Left forelimb (tissue), 1 donor: ENCODE data around the gene YTHDF1.
"Not testable (repeated sequence)": the region's sequence is repeated elsewhere in the genome, so short reads cannot be mapped to it uniquely, and the experiment has no call there.

ENCODE experiments used
- DNase-seq: peaks from one replicate; pipeline ENCODE4 v3.0.0-alpha.2; 2018; ENCODE audit warnings: low spot score

The YTHDF1 gene

DNA sequence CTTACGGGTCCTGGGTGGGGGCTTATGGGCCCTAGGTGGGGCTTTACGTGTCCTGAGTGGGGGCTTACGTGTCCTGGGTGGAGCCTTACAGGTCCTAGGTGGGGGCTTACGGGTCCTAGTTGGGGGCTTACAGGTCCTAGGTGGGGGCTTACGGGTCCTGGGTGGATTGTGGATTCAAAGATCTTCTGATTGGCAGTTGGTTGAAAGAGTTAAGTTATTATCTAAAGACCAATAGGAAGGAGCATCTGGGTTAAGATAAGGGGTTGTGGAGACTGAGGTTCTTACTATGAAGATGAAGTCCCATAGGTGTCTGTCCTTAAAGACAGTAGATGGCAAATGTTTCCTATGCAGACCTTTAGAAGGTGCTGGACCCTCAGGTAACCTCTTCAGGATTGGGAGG is 11.3 kb upstream of the YTHDF1 start:
- no peak for DNase-seq

DNA sequence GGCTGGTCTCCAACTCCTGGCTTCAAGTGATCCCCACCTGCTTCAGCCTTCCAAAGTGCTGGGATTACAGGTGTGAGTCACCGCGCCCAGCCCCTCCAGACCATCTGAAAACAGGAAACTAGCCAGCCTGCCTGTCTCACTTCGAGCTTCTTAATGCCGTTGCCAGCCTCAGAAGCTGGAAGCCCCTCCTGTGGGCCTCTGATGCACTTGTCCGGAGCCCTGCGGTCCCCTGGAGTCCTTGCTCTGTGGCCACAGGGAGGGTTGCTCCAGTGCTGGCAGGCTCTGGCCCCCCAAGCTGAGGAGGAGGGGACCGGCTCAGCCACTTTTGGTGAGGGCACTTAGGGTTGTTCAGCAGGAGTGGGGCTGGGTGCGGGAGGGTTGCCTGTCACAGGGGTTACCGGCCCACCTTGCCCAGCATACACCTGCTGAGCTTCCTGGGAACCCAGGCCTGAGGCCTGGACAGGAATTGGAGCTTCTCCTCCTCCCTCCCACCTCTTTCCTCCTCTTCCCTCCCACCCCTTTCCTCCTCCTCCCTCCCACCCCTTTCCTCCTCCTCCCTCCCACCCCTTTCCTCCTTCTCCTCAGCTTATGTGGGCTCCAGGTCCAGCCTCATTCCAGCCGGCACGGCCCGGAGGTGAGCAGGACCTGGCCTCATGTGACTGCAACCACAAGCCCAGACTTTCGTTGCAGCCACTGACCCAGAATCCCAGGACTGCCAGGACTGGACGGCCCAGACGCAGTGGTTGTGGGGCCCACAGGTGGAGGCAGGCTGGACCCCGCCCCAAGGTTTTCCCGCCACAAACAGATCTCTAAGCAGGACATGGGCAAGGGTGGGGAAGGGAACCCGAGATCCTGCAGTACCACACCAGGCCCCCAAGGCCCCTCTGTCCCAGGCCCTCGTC is 10.4 kb upstream of the YTHDF1 start:
- no peak for DNase-seq

DNA sequence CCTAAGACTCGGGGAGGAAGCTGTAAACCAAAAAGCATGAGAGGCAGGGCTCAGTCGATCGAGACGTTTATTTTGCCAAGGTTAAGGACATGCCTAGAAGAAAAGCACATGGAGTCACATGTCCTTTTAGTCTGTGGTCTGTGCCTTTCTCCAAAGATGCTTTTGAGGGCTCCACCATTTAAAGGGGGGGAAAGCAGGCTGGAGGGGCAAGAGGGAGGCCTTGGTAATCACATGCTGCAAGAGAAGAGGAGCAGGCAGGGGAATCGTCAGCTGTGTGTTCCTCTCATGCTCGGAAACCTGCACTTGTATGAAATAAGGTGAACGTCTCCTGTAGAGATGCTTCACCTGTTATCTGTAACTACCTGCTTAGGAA is 9.1 kb upstream of the YTHDF1 start:
- DNase-seq = no peak

DNA sequence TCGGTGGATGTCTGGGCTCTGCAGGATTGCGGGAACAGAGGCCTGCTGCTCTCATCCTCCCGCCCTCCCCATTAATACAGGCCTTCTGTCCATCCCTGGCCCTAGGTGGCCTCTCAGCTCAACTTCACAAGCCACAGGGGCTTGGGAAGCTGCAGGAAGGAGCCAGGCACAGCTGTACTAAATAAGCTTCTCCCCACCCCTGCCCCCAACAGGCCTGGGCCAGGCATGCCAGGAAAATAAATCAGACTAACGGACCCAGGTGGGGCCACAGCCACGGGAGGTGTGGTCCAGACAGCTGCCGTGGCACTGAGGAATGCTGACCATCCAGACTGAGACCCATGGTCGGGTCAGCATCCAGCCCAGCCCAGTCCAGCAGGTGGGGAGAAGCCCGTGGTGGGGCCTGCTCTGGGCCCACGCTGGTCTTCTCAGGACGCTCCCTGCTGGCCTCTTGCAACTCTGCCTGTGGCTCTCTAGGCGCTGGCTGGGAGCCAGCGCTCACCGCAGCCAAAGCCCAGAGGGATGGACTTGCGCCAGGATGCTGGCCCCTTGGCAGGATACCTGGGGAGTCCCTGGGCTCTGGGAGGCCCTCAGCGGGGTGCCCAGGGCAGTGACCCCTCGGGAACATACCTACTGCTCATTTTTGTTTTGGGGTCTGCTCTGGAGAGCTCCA is 8.6 kb upstream of the YTHDF1 start:
- DNase-seq = no peak

DNA sequence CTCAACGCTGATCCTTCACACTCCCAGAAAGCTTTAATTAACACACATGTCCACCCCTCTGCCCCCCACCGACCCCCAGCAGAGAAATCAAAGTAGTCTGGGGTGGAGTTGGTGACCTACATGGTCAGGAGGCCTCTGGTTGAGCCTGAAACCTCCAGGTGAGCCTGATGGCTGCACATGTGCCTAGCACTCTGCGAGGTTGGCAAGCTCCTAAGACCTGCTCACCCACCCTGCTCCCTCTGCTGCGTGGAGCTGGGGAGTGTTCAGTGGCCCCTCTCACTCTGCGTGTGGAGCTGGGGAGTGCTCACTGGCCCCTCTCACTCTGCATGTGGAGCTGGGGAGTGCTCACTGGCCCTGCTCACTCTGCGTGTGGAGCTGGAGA is 7.9 kb upstream of the YTHDF1 start:
- DNase-seq = no peak

DNA sequence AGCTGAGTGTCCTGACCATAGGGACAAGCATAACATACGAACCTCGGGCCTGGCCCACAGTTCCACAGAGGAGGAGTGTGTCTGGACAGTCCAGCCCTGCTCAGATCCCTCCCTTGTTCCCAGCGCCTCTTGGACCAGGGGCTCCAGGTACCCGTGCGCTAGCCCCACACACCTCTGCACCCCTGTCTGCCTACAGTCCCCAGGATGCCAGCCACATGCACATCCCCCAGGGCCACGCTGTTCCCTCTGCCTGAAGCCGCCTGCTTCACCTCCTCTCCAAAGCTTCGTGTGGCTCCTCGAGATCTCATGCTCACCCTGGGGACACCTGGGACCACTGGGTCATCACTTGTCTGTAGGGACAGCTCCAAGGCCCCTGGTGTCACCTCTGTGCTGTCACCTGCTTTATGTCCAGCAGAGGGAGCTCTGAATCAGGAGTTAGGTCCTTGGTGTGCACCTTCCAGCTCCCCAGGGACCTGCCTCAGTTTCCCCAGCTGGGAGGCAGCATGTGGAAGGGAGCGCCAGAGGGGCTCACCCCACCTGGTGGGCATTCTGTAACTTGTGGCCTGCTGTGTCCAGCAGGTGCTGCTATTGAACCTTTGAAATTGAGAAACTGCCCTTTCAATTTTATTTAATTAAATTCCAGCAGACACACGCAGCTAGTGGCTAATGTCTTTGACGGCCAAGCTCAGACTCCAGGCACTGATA is 7.3 kb upstream of the YTHDF1 start:
- no peak for DNase-seq

DNA sequence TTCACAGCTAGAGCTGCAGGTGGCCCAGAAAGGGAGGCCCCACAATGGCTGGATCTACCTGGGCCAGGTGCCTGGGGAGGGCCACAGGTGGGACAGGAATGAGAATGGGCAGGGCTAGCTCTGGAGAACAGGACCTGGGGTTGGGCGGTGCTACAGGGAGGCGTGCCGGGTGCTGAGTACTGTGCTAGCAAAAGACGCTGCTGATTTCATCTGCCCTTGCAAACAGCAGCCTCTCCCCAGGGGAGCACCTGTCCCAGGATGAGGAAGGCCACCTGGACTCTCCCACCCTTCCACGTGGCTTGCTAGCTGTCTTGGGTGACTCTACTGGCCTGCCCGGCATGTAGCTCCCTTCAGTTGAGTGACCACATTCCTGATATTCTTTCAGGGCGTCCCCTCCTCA is 6.6 kb upstream of the YTHDF1 start:
- DNase-seq = no peak

DNA sequence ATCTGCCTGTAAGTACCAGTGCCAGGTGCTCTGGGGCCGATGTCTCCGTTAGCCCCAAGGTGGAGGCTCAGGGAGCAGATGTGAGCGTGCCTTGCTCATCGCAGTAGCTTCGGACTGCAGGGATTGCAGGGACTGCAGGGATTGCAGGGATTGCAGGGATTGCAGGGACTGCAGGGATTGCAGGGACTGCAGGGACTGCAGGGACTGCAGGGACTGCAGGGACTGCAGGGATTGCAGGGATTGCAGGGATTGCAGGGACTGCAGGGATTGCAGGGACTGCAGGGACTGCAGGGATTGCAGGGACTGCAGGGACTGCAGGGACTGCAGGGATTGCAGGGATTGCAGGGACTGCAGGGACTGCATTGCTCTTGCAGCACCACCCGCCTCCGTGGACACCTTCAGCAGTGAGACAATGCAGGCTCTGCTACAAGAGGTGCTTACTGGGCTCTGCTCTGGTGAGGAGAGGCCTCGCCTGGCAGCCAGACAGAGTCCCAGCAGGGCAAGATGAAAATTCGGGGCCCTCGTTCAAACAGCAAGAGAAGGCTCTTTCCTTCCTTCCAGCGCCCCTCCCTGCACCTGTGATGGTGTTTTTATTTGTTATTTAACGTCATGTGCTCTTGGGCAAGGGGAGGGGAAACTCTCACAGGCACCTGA is 5.6 kb upstream of the YTHDF1 start:
- not testable (repeated sequence) for DNase-seq

DNA sequence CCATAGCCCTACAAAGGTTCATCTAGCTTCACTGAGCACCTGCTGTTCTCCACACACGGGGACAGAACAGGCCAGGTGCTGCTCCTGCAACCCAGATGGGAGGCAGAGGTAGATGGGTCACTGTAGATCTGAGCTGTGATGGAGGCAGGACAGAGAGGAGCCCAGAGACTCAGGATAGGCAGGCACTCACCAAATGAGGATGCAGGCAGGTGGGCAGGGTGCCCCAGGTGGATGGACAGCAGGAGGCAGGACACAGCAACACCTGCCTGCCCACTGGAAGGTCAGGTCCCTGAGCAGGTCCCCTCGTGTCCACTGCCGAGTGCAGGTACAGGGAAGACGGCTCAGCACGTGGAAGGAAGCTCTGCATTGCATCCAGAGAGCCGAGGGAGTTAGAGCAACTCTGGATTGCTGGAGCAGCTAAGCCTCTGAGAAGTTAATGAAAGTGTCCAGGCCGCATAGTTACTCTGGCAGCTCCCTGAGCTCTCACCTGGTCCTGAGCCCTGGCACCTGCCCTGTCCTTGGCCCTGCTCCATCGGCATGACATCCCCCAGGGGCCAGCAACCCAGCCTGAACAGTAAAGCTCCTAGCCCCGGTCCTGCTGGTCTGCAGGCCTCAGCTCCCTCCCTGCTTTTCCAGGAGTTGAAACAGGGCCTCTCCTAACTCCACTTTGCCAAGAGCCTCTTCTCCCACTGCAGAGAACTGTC is 4.9 kb upstream of the YTHDF1 start:
- DNase-seq = no peak

DNA sequence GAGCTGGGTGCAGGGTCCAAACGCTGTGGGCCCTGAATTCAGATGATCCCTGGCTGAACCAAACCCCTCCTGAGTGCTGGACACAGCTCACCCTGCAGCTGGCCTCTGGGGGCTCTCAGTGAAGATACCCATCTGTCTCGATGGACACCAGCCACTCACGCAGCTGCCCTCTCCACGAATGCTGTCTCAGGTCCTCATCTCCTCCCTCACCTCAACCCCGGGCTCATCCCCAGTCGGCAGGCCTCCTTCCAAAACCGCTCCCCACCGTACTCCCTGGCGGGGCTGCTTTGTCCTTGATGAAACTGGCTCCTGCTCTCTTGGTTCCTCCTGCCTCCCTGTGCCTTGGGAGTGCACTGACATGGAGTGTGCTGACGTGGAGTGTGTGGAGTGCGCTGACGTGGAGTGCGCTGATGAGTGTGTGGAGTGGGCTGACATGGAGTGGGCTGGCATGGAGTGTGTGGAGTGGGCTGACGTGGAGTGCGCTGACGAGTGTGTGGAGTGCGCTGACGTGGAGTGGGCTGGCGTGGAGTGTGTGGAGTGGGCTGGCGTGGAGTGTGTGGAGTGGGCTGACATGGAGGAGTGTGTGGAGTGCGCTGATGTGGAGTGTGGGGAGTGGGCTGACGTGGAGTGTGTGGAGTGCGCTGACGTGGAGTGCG is 4.1 kb upstream of the YTHDF1 start:
- no peak for DNase-seq

DNA sequence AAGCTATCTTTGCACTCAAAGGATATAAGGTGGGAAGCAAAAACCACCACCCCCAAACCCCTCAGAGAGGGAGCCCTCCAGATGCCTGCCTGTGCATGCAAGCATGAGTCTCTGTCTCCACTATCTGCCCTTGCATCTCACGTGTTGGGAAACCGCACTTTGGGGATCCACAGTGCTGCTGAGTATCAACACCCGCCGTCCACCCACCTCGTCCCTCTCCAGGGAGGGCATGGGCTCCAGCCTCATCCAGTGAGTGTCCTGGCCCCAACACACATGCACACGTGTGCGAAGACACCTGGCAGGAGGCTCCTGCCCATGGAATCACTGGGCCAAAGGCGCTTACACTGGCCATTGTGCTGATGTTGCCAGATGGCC is 3.5 kb upstream of the YTHDF1 start:
- no peak for DNase-seq

DNA sequence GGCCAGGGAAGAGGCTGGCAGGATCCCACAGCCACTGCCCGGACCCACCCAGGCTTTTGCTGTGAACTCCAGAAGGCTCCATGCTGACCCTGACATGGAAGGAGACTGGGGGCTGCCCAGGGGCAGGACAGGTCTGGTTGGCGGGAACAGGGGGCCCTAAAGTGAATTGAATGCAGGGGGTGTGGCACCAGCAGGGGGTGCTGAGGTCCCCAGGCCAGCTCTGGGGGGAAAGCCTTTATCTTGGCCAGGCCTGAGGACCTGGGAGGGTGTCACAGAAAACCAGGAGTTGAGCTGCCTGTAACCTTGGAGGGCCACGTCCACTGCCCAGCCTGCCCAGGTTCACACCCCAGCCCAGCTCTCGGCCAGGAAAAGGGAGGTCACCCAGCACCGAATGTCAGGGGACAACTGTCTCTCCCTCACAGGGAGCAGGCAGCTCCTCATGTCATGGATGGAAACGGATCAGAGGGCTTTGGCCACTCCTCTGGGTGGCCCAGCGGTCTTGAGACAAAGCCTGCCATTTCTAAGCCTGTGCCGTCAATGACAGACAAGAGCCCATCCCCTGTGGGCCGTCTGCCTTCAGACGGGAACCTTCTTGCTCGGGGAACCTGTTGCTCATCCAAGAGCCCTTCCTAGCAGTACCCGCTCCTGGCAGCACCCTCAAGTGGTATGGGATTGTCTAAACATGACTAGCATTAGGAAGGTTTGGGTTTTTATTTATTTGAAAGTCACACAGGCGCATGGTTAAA is 2.9 kb upstream of the YTHDF1 start:
- DNase-seq = no peak

DNA sequence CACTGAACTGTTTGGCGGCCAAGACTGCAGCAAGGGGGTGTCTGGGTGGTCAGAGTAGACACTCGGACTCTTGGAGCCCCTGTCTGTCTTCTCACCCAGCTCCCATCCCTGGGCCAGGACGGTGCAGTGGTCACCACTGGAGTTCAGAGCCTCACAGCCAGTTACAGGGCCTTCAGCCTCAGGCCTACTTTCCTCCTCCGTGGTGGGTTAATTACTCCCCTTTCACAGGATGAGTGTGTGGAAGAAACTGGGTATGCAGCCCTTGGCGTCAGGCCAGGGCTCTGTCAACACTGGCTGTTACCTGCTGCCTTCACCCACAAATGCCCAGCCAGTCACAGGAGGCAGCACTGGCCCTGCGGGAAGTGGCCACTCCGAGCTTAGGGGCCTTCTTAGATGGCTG is 1.8 kb upstream of the YTHDF1 start:
- DNase-seq = no peak

DNA sequence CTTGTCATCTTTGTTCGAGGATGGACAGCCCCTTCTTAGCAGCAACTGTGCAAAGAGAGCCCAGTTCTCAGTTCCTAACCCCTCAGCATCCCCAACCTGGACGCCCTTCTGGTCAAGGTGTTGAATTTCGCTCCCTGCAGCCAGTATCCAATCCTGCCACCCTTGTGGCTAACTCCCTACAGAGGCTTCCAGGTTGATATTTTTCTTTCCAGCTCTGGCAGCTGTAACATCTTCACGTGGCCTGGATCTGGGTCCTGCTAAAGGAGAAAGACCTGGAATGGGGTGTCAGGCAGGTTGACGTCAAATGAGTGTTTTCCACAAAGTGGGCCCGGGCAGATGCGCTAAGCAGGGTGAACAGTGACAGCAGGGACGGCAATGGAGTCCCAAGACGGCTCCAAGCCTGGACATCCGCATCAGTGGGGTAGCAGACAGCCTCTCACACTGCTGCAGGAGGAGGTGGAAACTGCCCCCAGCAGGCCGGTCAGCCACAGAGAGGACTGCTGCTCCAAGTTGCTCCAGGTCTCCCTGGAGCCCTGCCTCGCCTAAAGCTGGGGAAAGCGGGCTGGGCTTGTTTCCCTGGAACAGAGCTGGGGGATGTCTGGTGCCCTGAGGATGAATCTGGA is 1.0 kb upstream of the YTHDF1 start:
- no peak for DNase-seq

DNA sequence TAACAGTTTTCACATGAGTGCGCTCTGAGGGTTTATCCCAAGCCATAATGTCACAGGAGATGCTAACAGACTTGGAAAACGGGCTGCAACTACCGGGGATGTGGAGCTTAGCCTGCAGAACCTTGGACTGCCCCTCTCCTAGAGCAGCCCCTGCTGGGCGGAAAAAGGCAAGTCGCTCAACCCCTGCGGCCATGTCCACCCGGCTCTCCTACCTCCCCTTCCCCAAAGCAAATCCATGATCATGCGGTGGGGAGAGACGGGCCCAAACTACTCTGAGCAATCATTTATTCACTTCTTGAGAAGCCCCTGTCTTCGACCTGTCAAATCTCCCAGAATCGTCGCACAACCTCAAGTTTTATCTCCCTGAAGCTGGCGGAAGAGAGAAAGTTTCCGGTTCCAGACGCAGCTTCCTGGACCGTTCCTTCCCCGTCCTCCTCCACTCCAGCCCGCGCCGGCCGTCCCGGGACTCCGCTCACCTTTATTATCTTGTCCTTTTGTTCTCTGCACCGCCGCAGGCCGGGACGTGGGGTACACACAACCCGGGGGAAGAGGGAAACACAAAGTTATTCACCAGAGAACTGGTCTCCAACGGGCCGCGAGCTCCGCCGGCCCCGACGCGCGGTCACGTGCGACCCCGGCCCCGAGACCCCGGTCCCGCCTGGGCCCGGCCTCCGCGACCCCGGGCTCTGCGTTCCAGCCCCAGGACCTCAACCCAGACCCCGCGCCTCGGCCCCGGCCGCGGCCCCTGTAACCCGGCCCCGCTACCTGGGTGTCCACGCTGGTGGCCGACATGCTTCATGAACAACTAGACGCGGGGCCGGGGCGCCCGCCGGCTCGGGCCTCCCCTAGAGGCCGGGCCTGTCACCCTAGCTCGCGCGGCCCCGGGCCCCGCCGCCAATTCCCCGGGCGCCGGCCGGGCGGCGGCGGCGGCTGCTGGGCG is 560 bp downstream of the YTHDF1 start:
- no peak for DNase-seq

DNA sequence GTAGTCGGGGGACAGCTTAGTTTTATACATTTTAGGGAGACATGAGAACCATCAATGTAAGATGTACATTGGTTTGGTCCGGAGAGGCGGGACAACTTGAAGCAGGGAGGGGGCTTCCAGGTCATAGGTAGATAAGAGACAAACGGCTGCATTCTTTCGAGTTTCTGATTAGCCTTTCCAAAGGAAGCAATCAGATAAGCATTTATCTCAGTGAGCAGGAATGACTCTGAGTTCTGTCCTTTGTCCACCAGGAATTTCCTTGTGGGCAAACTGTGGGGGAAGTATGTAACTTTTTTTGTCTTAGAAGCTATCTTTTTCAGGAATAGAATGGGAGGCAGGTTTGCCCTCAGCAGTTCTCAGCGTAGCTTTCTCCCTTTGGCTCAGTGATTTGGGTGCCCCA is 1.4 kb downstream of the YTHDF1 start:
- DNase-seq = no peak

DNA sequence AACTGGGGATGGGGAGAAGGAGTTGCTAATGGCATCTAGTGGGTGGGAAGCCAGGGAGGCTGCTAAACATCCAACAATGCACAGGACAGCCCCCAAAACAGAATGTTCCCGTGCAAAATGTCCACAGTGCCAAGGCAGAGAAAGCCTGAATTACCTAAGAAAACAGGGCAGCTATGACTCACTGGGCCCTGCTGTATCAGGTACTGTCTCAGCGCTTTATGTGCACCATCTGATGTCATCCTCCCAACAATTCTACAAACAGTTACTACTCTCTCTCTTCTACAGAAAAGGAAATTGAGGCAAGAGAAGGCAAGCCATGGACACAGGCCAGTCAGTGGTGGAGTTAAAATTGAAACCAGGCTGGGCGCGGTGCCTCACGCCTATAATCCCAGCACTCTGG is 3.1 kb downstream of the YTHDF1 start:
- DNase-seq = no peak

DNA sequence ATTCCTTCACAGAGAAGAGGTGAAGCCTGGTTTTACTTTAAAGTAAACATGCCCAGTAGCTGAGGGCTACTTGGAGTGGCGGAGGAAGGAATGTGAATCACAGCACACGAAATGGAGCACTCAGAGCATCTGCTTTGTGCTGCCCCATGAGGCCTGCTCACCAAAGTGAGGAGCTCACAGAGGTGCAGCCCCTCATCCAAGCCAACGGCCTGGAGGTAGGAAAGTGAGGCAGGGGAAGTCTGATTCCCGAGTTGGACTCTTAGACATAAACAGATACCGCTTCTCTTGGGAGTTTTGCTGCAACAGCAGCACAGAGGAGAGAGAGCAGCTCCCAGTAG is 3.6 kb downstream of the YTHDF1 start:
- DNase-seq = no peak

DNA sequence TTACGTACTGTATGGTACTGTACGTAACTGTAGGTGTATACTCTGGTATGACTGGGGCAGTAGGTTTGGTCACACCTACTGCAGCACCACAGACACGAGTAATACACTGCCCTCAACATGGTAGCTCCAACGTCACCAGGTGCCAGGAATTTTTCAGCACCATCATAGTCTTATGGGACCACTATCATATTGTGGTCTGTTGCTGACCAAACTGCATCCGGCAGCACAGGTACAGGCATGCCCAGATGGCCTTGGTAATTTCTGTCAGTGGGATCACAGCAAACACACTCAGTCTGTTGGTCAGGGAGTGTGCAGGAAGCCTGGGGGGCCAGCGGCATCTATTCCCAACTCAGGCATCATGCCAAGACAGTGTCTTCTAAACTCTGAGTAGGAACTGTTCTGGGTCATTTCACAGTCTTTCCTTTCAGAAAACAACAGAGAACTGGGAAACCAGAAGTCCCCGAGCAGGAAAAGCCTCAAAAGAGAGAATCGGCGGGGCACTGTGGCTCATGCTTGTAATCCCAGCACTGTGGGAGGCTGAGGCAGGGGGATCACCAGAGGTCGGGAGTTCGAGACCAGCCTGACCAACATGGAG is 5.8 kb downstream of the YTHDF1 start:
- DNase-seq = no peak
